SK-N-SH (cell line): ENCODE results near the gene RIOX2.

Source experiments
- EP300 ChIP-seq, 2 experiments: IDR thresholded peaks; 2 replicates each; pipeline versions ENCODE4 v1.4.0 to v1.6.1; 2012; ENCODE audit warnings: borderline replicate concordance in 1 of 2, low read depth in 1 of 2, low read length in 1 of 2
- EZH2phosphoT487 ChIP-seq: fragments of 200-600 bp; sonication (generic); IDR thresholded peaks from 2 replicates; pipeline ENCODE4 v1.6.1; 2017; ENCODE audit warnings: low read depth, mixed run types, mild to moderate bottlenecking, antibody characterized with exemption, moderate library complexity, borderline replicate concordance
- FOXM1 ChIP-seq: IDR thresholded peaks from 2 replicates; pipeline ENCODE4 v1.4.0; 2012; ENCODE audit warnings: low read depth, mild to moderate bottlenecking
- JUND ChIP-seq: IDR thresholded peaks from 2 replicates; pipeline ENCODE4 v1.4.0; 2012
- MXI1 ChIP-seq: IDR thresholded peaks from 2 replicates; pipeline ENCODE4 v1.6.1; 2012; ENCODE audit warnings: mild to moderate bottlenecking, low read depth, low read length, improper control_type of control experiment
- RAD21 ChIP-seq: IDR thresholded peaks from 2 replicates; pipeline ENCODE4 v1.6.1; 2012; ENCODE audit warnings: mild to moderate bottlenecking, low read length
- RXRA ChIP-seq: IDR thresholded peaks from 2 replicates; pipeline ENCODE4 v1.4.0; 2012; ENCODE audit warnings: low read depth, mild to moderate bottlenecking, borderline replicate concordance
- TAF1 ChIP-seq: IDR thresholded peaks from 2 replicates; pipeline ENCODE4 v1.6.1; 2012; ENCODE audit warnings: low read depth, mild to moderate bottlenecking, low read length, moderate library complexity, borderline replicate concordance
- YY1 ChIP-seq: IDR thresholded peaks from 2 replicates; pipeline ENCODE4 v1.4.0; 2012; ENCODE audit warnings: low read depth, mild to moderate bottlenecking
- TF ChIP-seq, protein P1 (sequence below): fragments of 200-600 bp; sonication (generic); IDR thresholded peaks from 2 replicates; pipeline ENCODE4 v1.6.1; 2017; ENCODE audit warnings: antibody characterized with exemption, mild to moderate bottlenecking, moderate library complexity
- TF ChIP-seq, protein P2 (sequence below): fragments of 150-350 bp; IDR thresholded peaks from 2 replicates; pipeline ENCODE4 v1.6.1; 2017; ENCODE audit warnings: antibody characterized with exemption, low read length, low read depth, borderline replicate concordance
- TF ChIP-seq, protein P3 (sequence below): IDR thresholded peaks from 2 replicates; pipeline ENCODE4 v1.4.0; 2012; ENCODE audit warnings: low read depth
- TF ChIP-seq, protein P4 (sequence below): fragments of 150-350 bp; IDR thresholded peaks from 2 replicates; pipeline ENCODE4 v1.6.1; 2016; ENCODE audit warnings: mild to moderate bottlenecking, low read depth, low read length

DNA sequence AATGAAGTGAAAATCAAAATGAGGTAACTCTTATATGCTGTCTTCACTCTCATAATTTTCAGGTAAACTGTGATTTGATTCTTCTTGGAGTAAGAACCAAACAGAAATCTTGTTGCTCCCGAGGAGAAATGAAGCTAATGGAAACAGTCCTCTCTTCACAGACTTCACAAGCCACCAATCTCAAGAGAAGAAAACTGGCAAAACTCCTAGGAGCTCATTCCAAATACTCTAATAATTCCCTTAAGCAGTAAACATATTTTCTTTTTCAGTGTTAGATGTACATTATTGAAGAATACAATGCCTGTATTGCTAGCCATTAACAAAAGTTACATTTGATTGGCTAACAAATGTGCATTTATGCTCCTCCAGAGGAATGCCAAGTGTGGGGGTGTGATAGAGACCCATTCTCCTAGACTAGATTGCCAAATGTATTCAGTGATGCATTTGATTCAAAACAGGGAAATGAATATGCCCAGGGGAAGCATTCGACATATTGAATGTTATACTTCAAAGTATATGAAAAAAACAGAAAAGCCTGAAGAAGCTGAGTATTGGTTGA lies 11.8 kb upstream of the RIOX2 start:
- TF ChIP-seq, protein P1, sequence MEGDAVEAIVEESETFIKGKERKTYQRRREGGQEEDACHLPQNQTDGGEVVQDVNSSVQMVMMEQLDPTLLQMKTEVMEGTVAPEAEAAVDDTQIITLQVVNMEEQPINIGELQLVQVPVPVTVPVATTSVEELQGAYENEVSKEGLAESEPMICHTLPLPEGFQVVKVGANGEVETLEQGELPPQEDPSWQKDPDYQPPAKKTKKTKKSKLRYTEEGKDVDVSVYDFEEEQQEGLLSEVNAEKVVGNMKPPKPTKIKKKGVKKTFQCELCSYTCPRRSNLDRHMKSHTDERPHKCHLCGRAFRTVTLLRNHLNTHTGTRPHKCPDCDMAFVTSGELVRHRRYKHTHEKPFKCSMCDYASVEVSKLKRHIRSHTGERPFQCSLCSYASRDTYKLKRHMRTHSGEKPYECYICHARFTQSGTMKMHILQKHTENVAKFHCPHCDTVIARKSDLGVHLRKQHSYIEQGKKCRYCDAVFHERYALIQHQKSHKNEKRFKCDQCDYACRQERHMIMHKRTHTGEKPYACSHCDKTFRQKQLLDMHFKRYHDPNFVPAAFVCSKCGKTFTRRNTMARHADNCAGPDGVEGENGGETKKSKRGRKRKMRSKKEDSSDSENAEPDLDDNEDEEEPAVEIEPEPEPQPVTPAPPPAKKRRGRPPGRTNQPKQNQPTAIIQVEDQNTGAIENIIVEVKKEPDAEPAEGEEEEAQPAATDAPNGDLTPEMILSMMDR: no peak
- TF ChIP-seq TAF1 (no peak), RXRA (no peak), RAD21 (no peak), JUND (no peak), EP300 (IDR thresholded peaks at IDR 0.05; ENCODE audit: borderline replicate concordance in 1 of 2, low read depth in 1 of 2, low read length in 1 of 2) (no peak), FOXM1 (no peak), EZH2phosphoT487 (no peak), MXI1 (no peak), YY1 (no peak)
- TF ChIP-seq, protein P2, sequence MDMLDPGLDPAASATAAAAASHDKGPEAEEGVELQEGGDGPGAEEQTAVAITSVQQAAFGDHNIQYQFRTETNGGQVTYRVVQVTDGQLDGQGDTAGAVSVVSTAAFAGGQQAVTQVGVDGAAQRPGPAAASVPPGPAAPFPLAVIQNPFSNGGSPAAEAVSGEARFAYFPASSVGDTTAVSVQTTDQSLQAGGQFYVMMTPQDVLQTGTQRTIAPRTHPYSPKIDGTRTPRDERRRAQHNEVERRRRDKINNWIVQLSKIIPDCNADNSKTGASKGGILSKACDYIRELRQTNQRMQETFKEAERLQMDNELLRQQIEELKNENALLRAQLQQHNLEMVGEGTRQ: no peak
- TF ChIP-seq, protein P3, sequence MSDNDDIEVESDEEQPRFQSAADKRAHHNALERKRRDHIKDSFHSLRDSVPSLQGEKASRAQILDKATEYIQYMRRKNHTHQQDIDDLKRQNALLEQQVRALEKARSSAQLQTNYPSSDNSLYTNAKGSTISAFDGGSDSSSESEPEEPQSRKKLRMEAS: no peak
- TF ChIP-seq, protein P4, sequence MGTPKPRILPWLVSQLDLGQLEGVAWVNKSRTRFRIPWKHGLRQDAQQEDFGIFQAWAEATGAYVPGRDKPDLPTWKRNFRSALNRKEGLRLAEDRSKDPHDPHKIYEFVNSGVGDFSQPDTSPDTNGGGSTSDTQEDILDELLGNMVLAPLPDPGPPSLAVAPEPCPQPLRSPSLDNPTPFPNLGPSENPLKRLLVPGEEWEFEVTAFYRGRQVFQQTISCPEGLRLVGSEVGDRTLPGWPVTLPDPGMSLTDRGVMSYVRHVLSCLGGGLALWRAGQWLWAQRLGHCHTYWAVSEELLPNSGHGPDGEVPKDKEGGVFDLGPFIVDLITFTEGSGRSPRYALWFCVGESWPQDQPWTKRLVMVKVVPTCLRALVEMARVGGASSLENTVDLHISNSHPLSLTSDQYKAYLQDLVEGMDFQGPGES: no peak
